H1 (cell line): ENCODE data around the gene ZNF200. TPM values are rescaled to one million over a fixed set of nuclear protein-coding genes. Genes with fewer than 3 reads are reported as not detected.

Experiments used
- BACH1 ChIP-seq: IDR thresholded peaks from 2 replicates; pipeline ENCODE4 v1.6.1; 2012; ENCODE audit warnings: low read length, improper control_type of control experiment
- CBX8 ChIP-seq: fragments of 300-800, 300-1000 bp; sonication (generic); IDR thresholded peaks from 2 replicates; pipeline ENCODE4 v1.7.1; 2016; ENCODE audit warnings: low read depth, low read length, borderline replicate concordance
- CHD2 ChIP-seq: IDR thresholded peaks from 2 replicates; pipeline ENCODE4 v1.6.1; 2012; ENCODE audit warnings: low read length, improper control_type of control experiment
- FOSL1 ChIP-seq: IDR thresholded peaks from 2 replicates; pipeline ENCODE4 v1.6.1; 2011; ENCODE audit warnings: mild to moderate bottlenecking, low read depth, low read length, moderate library complexity; ENCODE audit not compliant: insufficient read depth
- GABPA ChIP-seq: IDR thresholded peaks from 2 replicates; pipeline ENCODE4 v1.6.1; 2011; ENCODE audit warnings: mild to moderate bottlenecking, low read length, moderate library complexity, borderline replicate concordance; ENCODE audit not compliant: insufficient read depth
- KDM1A ChIP-seq: fragments of 200-600, 300-600 bp; sonication (generic); IDR thresholded peaks from 2 replicates; pipeline ENCODE4 v1.7.1; 2016; ENCODE audit warnings: mild to moderate bottlenecking, low read length, borderline replicate concordance
- KDM4A ChIP-seq: IDR thresholded peaks from one replicate; pipeline ENCODE4 v1.7.1; 2012; ENCODE audit warnings: low read depth, mild to moderate bottlenecking, moderate library complexity, low read length, inconsistent platforms; ENCODE audit not compliant: severe bottlenecking
- RAD21 ChIP-seq, 2 experiments: IDR thresholded peaks in 1 of 2; conservative IDR thresholded peaks in 1 of 2; 2 replicates each; pipeline ENCODE4 v1.6.1; 2011; ENCODE audit warnings: low read depth in 2 of 2, low read length in 2 of 2, improper control_type of control experiment in 1 of 2, inconsistent platforms in 1 of 2, mild to moderate bottlenecking in 1 of 2, moderate library complexity in 1 of 2
- RNF2 ChIP-seq: fragments of 200-900, 300-1000 bp; sonication (generic); IDR thresholded peaks from 2 replicates; pipeline ENCODE4 v1.7.1; 2016; ENCODE audit warnings: borderline replicate concordance, low read depth, mild to moderate bottlenecking, antibody characterized with exemption, low read length; ENCODE audit not compliant: poor library complexity, severe bottlenecking; ENCODE audit errors: missing control alignments
- TBP ChIP-seq: IDR thresholded peaks from 2 replicates; pipeline ENCODE4 v1.6.1; 2011; ENCODE audit warnings: low read depth, low read length, improper control_type of control experiment
- TCF12 ChIP-seq: IDR thresholded peaks from 2 replicates; pipeline ENCODE4 v1.6.1; 2011; ENCODE audit warnings: low read depth, mild to moderate bottlenecking, low read length
- TEAD4 ChIP-seq: IDR thresholded peaks from 2 replicates; pipeline ENCODE4 v1.6.1; 2012; ENCODE audit warnings: low read depth, low read length, inconsistent platforms, mixed read lengths
- USF2 ChIP-seq: IDR thresholded peaks from 2 replicates; pipeline ENCODE4 v1.6.1; 2011; ENCODE audit warnings: low read length, improper control_type of control experiment
- ZNF274 ChIP-seq: IDR thresholded peaks from 2 replicates; pipeline ENCODE4 v1.7.0; 2012; ENCODE audit warnings: low read length, borderline replicate concordance; ENCODE audit errors: extremely low read depth
- polyA plus RNA-seq, 7 experiments: library from polyadenylated mRNA; depleted of rRNA in 3 of 7; stranded (reverse) in 5 of 7; unstranded in 2 of 7; fragments of >200 nt in 5 of 7; fragments of 200-250 nt in 2 of 7; gene quantifications; 1 replicate in 5 of 7; 2 replicates in 1 of 7; 4 replicates in 1 of 7; pipeline versions ENCODE4 v1.2.1 to v1.2.3, GENCODE V29; 2011 to 2013; ENCODE audit warnings: missing spikeins in 2 of 7, mixed read lengths in 2 of 7
- total RNA-seq: library from RNA; stranded (reverse); fragmentation: NEBNext Ultra II Directional; extraction: Animal tissue kit (Norgen Biotek cat#: 25700); gene quantifications from 2 replicates; pipeline ENCODE4 v1.2.1, GENCODE V29; 2021
- TF ChIP-seq, protein P1 (sequence below): IDR thresholded peaks from 2 replicates; pipeline ENCODE4 v1.6.1; 2012; ENCODE audit warnings: inconsistent platforms

The ZNF200 gene
- total and polyA plus RNA-seq, 2 of the 8 experiments (the other 6 are each of a cell fraction or from before 2014, with no cell fraction given) = 2.7 to 9.9 TPM

GRCh38 chr16:3180445-3180878 lies 54.5 kb downstream of the ZNF200 start (continued):
- TF ChIP-seq USF2 (no peak), ZNF274 (no peak), TCF12 (no peak), CHD2 (no peak), KDM1A (no peak), RAD21 (IDR thresholded peaks at IDR 0.05 in 1 of 2, conservative IDR thresholded peaks at IDR 0.05 in 1 of 2; ENCODE audit: low read depth in 2 of 2, low read length in 2 of 2) (no peak), FOSL1 (no peak), RNF2 (no peak), TEAD4 (0 out of 2 replicates have a peak, but pooled peaks have one; percentile 34), BACH1 (no peak), TBP (peak; percentile 99), KDM4A (peak; percentile 30), GABPA (no peak), CBX8 (no peak)
- TF ChIP-seq, protein P1, sequence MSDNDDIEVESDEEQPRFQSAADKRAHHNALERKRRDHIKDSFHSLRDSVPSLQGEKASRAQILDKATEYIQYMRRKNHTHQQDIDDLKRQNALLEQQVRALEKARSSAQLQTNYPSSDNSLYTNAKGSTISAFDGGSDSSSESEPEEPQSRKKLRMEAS = no peak
